Thyroid gland (tissue), 4 donors: ENCODE results near the gene PDE1C.

ENCODE experiments used
- POLR2A ChIP-seq, 2 donors: fragments of 450-650 bp; IDR thresholded peaks; one replicate each; pipeline ENCODE4 v1.6.1; 2017; ENCODE audit warnings: antibody characterized with exemption in 2 of 2, mild to moderate bottlenecking in 2 of 2, moderate library complexity in 1 of 2
- TF ChIP-seq, protein P1 (sequence below), 6 experiments: fragments of 200-600 bp in 3 of 6; fragments of 450-650 bp in 3 of 6; sonication (generic) in 3 of 6; IDR thresholded peaks; one replicate each; pipeline ENCODE4 v1.5.1; 2016 to 2019; ENCODE audit warnings: antibody characterized with exemption in 6 of 6, mild to moderate bottlenecking in 2 of 6, inconsistent platforms in 1 of 6, moderate library complexity in 1 of 6

DNA sequence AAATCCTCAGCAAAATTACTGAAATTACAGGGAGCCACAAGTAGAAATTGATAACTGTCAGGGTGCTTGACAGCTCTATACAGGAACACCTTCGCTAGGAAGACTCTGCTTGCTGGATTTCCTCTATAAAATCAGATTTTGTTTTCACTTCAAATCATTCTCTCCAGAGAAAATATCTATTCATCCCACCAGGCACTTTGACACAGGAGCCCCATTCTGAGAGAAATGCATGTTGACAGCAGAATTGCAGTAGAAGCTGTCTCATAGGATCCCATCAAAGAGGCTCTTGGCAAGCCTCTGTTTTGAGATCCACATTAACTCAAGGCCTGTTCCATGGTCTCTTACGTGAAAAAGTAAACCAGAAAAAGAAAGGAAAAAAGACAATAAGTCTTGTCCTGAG is 116.8 kb downstream of the PDE1C start:
- TF ChIP-seq, protein P1, sequence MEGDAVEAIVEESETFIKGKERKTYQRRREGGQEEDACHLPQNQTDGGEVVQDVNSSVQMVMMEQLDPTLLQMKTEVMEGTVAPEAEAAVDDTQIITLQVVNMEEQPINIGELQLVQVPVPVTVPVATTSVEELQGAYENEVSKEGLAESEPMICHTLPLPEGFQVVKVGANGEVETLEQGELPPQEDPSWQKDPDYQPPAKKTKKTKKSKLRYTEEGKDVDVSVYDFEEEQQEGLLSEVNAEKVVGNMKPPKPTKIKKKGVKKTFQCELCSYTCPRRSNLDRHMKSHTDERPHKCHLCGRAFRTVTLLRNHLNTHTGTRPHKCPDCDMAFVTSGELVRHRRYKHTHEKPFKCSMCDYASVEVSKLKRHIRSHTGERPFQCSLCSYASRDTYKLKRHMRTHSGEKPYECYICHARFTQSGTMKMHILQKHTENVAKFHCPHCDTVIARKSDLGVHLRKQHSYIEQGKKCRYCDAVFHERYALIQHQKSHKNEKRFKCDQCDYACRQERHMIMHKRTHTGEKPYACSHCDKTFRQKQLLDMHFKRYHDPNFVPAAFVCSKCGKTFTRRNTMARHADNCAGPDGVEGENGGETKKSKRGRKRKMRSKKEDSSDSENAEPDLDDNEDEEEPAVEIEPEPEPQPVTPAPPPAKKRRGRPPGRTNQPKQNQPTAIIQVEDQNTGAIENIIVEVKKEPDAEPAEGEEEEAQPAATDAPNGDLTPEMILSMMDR (IDR thresholded peaks at IDR 0.05): no peak
- TF ChIP-seq POLR2A (IDR thresholded peaks at IDR 0.05): no peak
